Liver (tissue), 9 donors: ENCODE results near the gene CHAC1. TPM values are rescaled to one million over a fixed set of nuclear protein-coding genes. Genes with fewer than 3 reads are reported as not detected.

Experiments used
- DNase-seq: peaks from one replicate; pipeline ENCODE4 v3.0.0-alpha.2; 2017; ENCODE audit warnings: low spot score
- H3K27ac ChIP-seq, 2 donors: one replicate each; pipeline ENCODE4 v1.7.0; 2013; ENCODE audit warnings: inconsistent platforms in 2 of 2, low read length in 2 of 2, control low read depth in 1 of 2, low read depth in 1 of 2, mild to moderate bottlenecking in 1 of 2
- H3K27me3 ChIP-seq, 4 donors: one replicate each; pipeline versions ENCODE4 v1.6.1 to v1.7.0; 2013; ENCODE audit warnings: low read length in 3 of 4, inconsistent platforms in 1 of 4, mild to moderate bottlenecking in 1 of 4, moderate library complexity in 1 of 4; ENCODE audit not compliant: control insufficient read depth in 4 of 4, insufficient read depth in 4 of 4
- H3K36me3 ChIP-seq, 4 donors: one replicate each; pipeline versions ENCODE4 v1.6.1 to v1.7.0; 2013; ENCODE audit warnings: low read length in 3 of 4, mild to moderate bottlenecking in 3 of 4, low read depth in 1 of 4, moderate library complexity in 1 of 4; ENCODE audit not compliant: control insufficient read depth in 4 of 4, insufficient read depth in 3 of 4
- H3K4me1 ChIP-seq, 4 donors: one replicate each; pipeline versions ENCODE4 v1.6.1 to v1.7.0; 2013; ENCODE audit warnings: low read length in 3 of 4, mild to moderate bottlenecking in 3 of 4, moderate library complexity in 1 of 4; ENCODE audit not compliant: control insufficient read depth in 4 of 4, insufficient read depth in 4 of 4
- H3K4me3 ChIP-seq, 3 donors: one replicate each; pipeline versions ENCODE4 v1.6.1 to v1.7.0; 2013; ENCODE audit warnings: low read length in 3 of 3, control low read depth in 1 of 3, low read depth in 1 of 3, mild to moderate bottlenecking in 1 of 3
- H3K9ac ChIP-seq, 2 donors: one replicate each; pipeline ENCODE4 v1.7.0; 2013; ENCODE audit warnings: low read length in 2 of 2, mild to moderate bottlenecking in 2 of 2, moderate library complexity in 2 of 2, control low read depth in 1 of 2, low read depth in 1 of 2
- H3K9me3 ChIP-seq, 4 donors: one replicate each; pipeline versions ENCODE4 v1.6.1 to v1.7.0; 2013; ENCODE audit warnings: low read length in 3 of 4; ENCODE audit not compliant: control insufficient read depth in 4 of 4
- EGR1 ChIP-seq, 2 donors: IDR thresholded peaks; 2 replicates each; pipeline ENCODE4 v1.6.1; 2016 to 2018; ENCODE audit warnings: antibody characterized with exemption in 2 of 2, low read depth in 2 of 2
- FOXA1 ChIP-seq: IDR thresholded peaks from 2 replicates; pipeline ENCODE4 v1.6.1; 2016; ENCODE audit warnings: antibody characterized with exemption
- FOXA2 ChIP-seq: IDR thresholded peaks from 2 replicates; pipeline ENCODE4 v1.6.1; 2016; ENCODE audit warnings: antibody characterized with exemption
- GABPA ChIP-seq, 2 donors: IDR thresholded peaks in 1 of 2; conservative IDR thresholded peaks in 1 of 2; 2 replicates each; pipeline ENCODE4 v1.6.1; 2016; ENCODE audit warnings: antibody characterized with exemption in 2 of 2, mild to moderate bottlenecking in 1 of 2, moderate library complexity in 1 of 2
- HNF4A ChIP-seq, 2 donors: conservative IDR thresholded peaks; 2 replicates each; pipeline ENCODE4 v1.6.1; 2016; ENCODE audit warnings: antibody characterized with exemption in 2 of 2, mild to moderate bottlenecking in 2 of 2
- HNF4G ChIP-seq: IDR thresholded peaks from 2 replicates; pipeline ENCODE4 v1.6.1; 2016; ENCODE audit warnings: antibody characterized with exemption
- JUND ChIP-seq, 2 donors: IDR thresholded peaks; 2 replicates each; pipeline ENCODE4 v1.6.1; 2016; ENCODE audit warnings: antibody characterized with exemption in 2 of 2
- NR2F2 ChIP-seq: IDR thresholded peaks from 2 replicates; pipeline ENCODE4 v1.6.1; 2016; ENCODE audit warnings: antibody characterized with exemption
- RAD21 ChIP-seq, 2 donors: IDR thresholded peaks; 2 replicates each; pipeline ENCODE4 v1.6.1; 2016; ENCODE audit warnings: antibody characterized with exemption in 2 of 2, mild to moderate bottlenecking in 2 of 2
- RXRA ChIP-seq, 2 donors: IDR thresholded peaks; 2 replicates each; pipeline ENCODE4 v1.6.1; 2017 to 2018; ENCODE audit warnings: antibody characterized with exemption in 2 of 2, mild to moderate bottlenecking in 1 of 2
- SP1 ChIP-seq: IDR thresholded peaks from 2 replicates; pipeline ENCODE4 v1.6.1; 2018; ENCODE audit warnings: antibody characterized with exemption, mild to moderate bottlenecking
- YY1 ChIP-seq: IDR thresholded peaks from 2 replicates; pipeline ENCODE4 v1.6.1; 2016; ENCODE audit warnings: antibody characterized with exemption, mild to moderate bottlenecking
- WGBS: extraction: QIAGEN DNeasy Blood & Tissue Kit; methylation state at CpG from one replicate; pipeline ENCODE4 v1.1.7; 2013; 5-methylcytosine and 5-hydroxymethylcytosine counted together
- polyA plus RNA-seq, 2 donors: library from polyadenylated mRNA; stranded (reverse) in 1 of 2; unstranded in 1 of 2; fragments of 200-250 nt in 1 of 2; fragments of >200 nt in 1 of 2; fragmentation: Nextera tagmentation in 1 of 2; extraction: Ambion mirVana in 1 of 2; gene quantifications; one replicate each; pipeline versions ENCODE4 v1.2.1 to v1.2.3, GENCODE V29; 2013 to 2015
- total RNA-seq, 2 donors: library from RNA; depleted of rRNA; stranded (reverse); fragments of >200 nt; gene quantifications; one replicate each; pipeline ENCODE4 v1.2.3, GENCODE V29; 2014
- TF ChIP-seq, protein P1 (sequence below): IDR thresholded peaks from 2 replicates; pipeline ENCODE4 v1.6.1; 2016; ENCODE audit warnings: antibody characterized with exemption
- TF ChIP-seq, protein P2 (sequence below): IDR thresholded peaks from 2 replicates; pipeline ENCODE4 v1.6.1; 2016; ENCODE audit warnings: antibody characterized with exemption
- TF ChIP-seq, protein P3 (sequence below): IDR thresholded peaks from 2 replicates; pipeline ENCODE4 v1.6.1; 2016; ENCODE audit warnings: antibody characterized with exemption, mild to moderate bottlenecking
- TF ChIP-seq, protein P4 (sequence below): IDR thresholded peaks from 2 replicates; pipeline ENCODE4 v1.6.1; 2016; ENCODE audit warnings: antibody characterized with exemption
- TF ChIP-seq, protein P5 (sequence below): fragments of 150-350 bp; IDR thresholded peaks from 2 replicates; pipeline ENCODE4 v1.5.1; 2017; ENCODE audit warnings: improper control_type of control experiment, low read depth, low read length; ENCODE audit not compliant: missing input control
- donor health status: healthy.
- donor health status: healthy.
- donor health status: healthy.
- donor health status: healthy.
- donor health status: healthy.

Gene CHAC1
- total and polyA plus RNA-seq, 4 donors, result 0.19 to 3.5 (median 1.1) TPM

DNA sequence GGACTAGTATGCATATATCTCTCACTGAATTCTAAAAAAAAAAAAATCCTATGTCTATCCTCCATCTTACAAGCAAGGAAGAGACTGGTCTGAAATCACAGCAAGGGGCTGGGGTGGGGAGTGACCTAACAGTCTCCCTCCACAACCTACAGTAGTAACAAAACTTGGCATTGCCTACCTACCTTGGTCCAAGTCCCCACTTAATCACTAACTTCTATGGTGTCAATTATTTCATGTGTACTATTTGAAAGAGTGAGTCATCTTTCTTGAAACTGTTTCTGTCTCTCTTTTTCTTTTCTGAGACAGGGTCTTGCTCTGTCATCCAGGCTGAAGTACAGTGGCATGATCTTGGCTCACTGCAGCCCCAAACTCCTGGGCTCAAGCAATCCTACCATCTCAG lies 36.8 kb downstream of the CHAC1 start:
- Histone ChIP-seq H3K9ac (no peak overlapping the region), H3K4me1 (no peaks in the 10 kb centered on the region), H3K27ac (no peak overlapping the region), H3K9me3 (no peaks in the 10 kb centered on the region), H3K27me3 (no peaks in the 10 kb centered on the region), H3K36me3 (peaks cover 2 to 32% (median 26%) of the 10 kb centered on the region in 4 donors), H3K4me3 (no peak overlapping the region)
- no peak for TF ChIP-seq JUND (IDR thresholded peaks at IDR 0.05)
- TF ChIP-seq, protein P1, sequence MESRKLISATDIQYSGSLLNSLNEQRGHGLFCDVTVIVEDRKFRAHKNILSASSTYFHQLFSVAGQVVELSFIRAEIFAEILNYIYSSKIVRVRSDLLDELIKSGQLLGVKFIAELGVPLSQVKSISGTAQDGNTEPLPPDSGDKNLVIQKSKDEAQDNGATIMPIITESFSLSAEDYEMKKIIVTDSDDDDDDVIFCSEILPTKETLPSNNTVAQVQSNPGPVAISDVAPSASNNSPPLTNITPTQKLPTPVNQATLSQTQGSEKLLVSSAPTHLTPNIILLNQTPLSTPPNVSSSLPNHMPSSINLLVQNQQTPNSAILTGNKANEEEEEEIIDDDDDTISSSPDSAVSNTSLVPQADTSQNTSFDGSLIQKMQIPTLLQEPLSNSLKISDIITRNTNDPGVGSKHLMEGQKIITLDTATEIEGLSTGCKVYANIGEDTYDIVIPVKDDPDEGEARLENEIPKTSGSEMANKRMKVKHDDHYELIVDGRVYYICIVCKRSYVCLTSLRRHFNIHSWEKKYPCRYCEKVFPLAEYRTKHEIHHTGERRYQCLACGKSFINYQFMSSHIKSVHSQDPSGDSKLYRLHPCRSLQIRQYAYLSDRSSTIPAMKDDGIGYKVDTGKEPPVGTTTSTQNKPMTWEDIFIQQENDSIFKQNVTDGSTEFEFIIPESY, result no peak
- TF ChIP-seq HNF4A (conservative IDR thresholded peaks at IDR 0.05), result no peak
- no peak for TF ChIP-seq GABPA (IDR thresholded peaks at IDR 0.05 in 1 of 2, conservative IDR thresholded peaks at IDR 0.05 in 1 of 2)
- no peak for TF ChIP-seq FOXA2
- TF ChIP-seq, protein P2, sequence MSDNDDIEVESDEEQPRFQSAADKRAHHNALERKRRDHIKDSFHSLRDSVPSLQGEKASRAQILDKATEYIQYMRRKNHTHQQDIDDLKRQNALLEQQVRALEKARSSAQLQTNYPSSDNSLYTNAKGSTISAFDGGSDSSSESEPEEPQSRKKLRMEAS, result no peak
- TF ChIP-seq, protein P3, sequence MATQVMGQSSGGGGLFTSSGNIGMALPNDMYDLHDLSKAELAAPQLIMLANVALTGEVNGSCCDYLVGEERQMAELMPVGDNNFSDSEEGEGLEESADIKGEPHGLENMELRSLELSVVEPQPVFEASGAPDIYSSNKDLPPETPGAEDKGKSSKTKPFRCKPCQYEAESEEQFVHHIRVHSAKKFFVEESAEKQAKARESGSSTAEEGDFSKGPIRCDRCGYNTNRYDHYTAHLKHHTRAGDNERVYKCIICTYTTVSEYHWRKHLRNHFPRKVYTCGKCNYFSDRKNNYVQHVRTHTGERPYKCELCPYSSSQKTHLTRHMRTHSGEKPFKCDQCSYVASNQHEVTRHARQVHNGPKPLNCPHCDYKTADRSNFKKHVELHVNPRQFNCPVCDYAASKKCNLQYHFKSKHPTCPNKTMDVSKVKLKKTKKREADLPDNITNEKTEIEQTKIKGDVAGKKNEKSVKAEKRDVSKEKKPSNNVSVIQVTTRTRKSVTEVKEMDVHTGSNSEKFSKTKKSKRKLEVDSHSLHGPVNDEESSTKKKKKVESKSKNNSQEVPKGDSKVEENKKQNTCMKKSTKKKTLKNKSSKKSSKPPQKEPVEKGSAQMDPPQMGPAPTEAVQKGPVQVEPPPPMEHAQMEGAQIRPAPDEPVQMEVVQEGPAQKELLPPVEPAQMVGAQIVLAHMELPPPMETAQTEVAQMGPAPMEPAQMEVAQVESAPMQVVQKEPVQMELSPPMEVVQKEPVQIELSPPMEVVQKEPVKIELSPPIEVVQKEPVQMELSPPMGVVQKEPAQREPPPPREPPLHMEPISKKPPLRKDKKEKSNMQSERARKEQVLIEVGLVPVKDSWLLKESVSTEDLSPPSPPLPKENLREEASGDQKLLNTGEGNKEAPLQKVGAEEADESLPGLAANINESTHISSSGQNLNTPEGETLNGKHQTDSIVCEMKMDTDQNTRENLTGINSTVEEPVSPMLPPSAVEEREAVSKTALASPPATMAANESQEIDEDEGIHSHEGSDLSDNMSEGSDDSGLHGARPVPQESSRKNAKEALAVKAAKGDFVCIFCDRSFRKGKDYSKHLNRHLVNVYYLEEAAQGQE, result no peak
- TF ChIP-seq FOXA1, result no peak
- no peak for TF ChIP-seq RXRA (IDR thresholded peaks at IDR 0.05)
- TF ChIP-seq EGR1 (IDR thresholded peaks at IDR 0.05; ENCODE audit: low read depth in 2 of 2), result no peak
- TF ChIP-seq, protein P4, sequence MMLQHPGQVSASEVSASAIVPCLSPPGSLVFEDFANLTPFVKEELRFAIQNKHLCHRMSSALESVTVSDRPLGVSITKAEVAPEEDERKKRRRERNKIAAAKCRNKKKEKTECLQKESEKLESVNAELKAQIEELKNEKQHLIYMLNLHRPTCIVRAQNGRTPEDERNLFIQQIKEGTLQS, result no peak
- no peak for TF ChIP-seq YY1
- TF ChIP-seq SP1, result no peak
- no peak for TF ChIP-seq NR2F2
- TF ChIP-seq, protein P5, sequence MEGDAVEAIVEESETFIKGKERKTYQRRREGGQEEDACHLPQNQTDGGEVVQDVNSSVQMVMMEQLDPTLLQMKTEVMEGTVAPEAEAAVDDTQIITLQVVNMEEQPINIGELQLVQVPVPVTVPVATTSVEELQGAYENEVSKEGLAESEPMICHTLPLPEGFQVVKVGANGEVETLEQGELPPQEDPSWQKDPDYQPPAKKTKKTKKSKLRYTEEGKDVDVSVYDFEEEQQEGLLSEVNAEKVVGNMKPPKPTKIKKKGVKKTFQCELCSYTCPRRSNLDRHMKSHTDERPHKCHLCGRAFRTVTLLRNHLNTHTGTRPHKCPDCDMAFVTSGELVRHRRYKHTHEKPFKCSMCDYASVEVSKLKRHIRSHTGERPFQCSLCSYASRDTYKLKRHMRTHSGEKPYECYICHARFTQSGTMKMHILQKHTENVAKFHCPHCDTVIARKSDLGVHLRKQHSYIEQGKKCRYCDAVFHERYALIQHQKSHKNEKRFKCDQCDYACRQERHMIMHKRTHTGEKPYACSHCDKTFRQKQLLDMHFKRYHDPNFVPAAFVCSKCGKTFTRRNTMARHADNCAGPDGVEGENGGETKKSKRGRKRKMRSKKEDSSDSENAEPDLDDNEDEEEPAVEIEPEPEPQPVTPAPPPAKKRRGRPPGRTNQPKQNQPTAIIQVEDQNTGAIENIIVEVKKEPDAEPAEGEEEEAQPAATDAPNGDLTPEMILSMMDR, result no peak
- no peak for TF ChIP-seq RAD21 (IDR thresholded peaks at IDR 0.05)
- TF ChIP-seq HNF4G, result no peak
- no peak for DNase-seq

DNA sequence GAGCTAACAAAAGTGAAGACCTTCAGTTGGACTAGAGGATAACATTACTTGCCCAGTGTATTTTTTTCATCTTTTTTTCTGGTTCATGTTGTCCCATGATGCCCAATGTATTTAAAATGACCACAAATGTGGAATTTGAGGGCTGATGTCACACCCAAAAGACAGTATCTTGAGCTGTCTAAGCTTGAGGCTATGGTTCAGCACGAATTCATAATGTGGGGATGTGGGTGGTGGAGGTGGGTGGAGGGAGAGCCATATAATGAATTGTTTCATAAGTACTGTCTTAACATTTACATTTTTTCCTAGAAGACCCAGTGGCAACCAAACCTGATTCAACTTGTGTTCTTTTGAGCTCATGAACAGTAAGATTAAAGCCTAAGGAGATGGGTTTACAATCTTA lies 37.5 kb downstream of the CHAC1 start:
- peaks cover 0 to 34% (median 22%) of the 10 kb centered on the region in 4 donors for H3K36me3 ChIP-seq
- no peak for DNase-seq
- H3K4me1 ChIP-seq, result no peaks in the 10 kb centered on the region
- 0% methylated on average over 1 of the region's 1 CpG for WGBS
- H3K9ac ChIP-seq, result no peak overlapping the region
- no peak overlapping the region for H3K27ac ChIP-seq
- H3K4me3 ChIP-seq, result no peak overlapping the region
- H3K27me3 ChIP-seq, result no peaks in the 10 kb centered on the region
- H3K9me3 ChIP-seq, result no peaks in the 10 kb centered on the region
- no peak for TF ChIP-seq NR2F2
- no peak for TF ChIP-seq YY1
- TF ChIP-seq, protein P4, result no peak
- TF ChIP-seq HNF4A (conservative IDR thresholded peaks at IDR 0.05), result no peak
- TF ChIP-seq GABPA (IDR thresholded peaks at IDR 0.05 in 1 of 2, conservative IDR thresholded peaks at IDR 0.05 in 1 of 2), result no peak
- TF ChIP-seq, protein P5, result no peak
- TF ChIP-seq, protein P2, result no peak
- TF ChIP-seq, protein P3, result no peak
- TF ChIP-seq RXRA (IDR thresholded peaks at IDR 0.05), result no peak
- TF ChIP-seq FOXA2, result no peak
